SK-N-SH treated with all-trans-retinoic acid at 6 μM for 48 hours (cell line): Measurements from ENCODE around the gene CHEK1.

Source experiments
- PPARA ChIP-seq: fragments of 250-450 bp; sonication (Bioruptor Pico); IDR thresholded peaks from 2 replicates; pipeline ENCODE4 v1.5.0; 2020; ENCODE audit warnings: mild to moderate bottlenecking, borderline replicate concordance
- TCF4 ChIP-seq: fragments of 250-450 bp; sonication (Bioruptor Pico); IDR thresholded peaks from 2 replicates; pipeline ENCODE4 v1.8.0; 2021; ENCODE audit warnings: mild to moderate bottlenecking, moderate library complexity, borderline replicate concordance

DNA sequence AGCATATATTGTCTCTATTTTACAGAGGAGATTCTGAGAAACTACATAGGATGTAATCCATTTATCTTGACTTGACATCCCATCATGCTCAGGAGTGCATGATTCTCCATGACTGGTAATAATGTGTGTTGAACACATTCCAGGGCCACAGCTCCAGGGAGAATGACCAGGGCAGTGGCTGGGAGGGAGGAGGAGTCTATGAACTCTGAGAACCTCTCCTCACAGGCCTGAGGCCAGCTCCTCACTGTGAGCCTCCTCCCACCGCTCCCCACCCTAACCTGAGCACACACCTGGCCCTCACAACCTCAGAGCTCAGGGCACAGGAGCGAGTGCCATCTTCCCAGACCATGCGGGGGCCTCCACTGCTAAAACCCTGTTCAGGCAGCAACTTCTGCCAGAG is 63.7 kb downstream of the CHEK1 start:
- TF ChIP-seq TCF4 (CRISPR knock-in tag) (no peak), PPARA (CRISPR knock-in tag) (no peak)
